ENCODE data around the gene DDB1. TPM values are rescaled to one million over a fixed set of nuclear protein-coding genes. Genes with fewer than 3 reads are reported as not detected.
A peak's percentile ranks its signal among the peaks of the same experiment; 100 is the strongest.

The DDB1 gene
- total and polyA plus RNA-seq, 9 of the 15 experiments (the other 6 are each of a cell fraction or from before 2014, with no cell fraction given), result 172 to 361 (median 266) TPM

DNA sequence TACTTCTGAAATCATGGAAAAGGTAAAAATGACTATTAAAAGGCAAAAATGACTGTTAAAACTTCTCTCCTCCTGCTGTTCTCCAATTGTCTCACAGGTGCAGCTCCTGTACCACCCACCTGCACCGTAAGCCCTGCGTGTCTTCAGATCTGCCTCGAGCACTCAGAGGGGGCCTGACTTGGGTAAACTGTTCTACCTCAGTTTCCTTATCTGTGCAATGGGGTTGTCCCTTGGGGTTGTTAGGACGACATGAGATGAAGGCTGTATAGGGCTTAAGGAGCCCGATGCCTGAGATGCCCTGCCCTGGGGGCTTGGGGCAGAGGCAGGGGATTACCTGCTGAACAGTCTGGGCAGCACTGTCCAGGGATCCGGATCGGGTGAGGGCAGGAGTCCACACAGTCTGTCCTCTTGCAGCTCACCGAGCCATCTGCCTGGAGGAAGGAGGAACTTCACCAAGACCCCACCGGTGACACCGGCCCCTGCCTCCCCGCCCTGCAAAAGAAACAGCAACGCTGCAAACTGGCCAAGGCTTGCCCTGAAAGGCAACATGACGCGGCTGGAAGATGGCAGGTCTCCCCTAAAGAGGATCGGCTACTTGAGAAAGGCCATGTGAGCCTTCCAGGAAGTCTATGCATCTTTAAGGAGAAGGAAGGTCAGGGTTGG, 64.2 kb downstream of the DDB1 start:
- DNase-seq (ENCODE audit: extremely low read depth in 1 of 4, low spot score in 3 of 4), result no peak
- no peak overlapping the region for H3K4me2 ChIP-seq (ENCODE audit: insufficient read depth, low read length)
- no peak overlapping the region for H2AFZ ChIP-seq (ENCODE audit: low read depth, low read length)
- 82% methylated on average over 12 of the region's 15 CpGs for WGBS (ENCODE audit: insufficient coverage, low coverage, missing lambda C conversion rate)
- TF ChIP-seq IRF2 (CRISPR knock-in tag; IDR thresholded peaks at IDR 0.05) (no peak), RBM25 (IDR thresholded peaks at IDR 0.05; ENCODE audit: low read depth, low read length, severe bottlenecking) (peak; percentile 25)
- no peak overlapping the region for H3K27ac ChIP-seq (ENCODE audit: extremely low read depth, low read depth, low read length)
- no peaks in the 10 kb centered on the region for H4K20me1 ChIP-seq (replicated peaks; ENCODE audit: control insufficient read depth, insufficient read depth, low read length)
- H3K9me3 ChIP-seq (replicated peaks; ENCODE audit: control insufficient read depth, insufficient read depth, low read depth, low read length), result no peaks in the 10 kb centered on the region
- POLR2A ChIA-PET, result no interaction called here
- peak overlapping the region in 1 of 2 experiments; percentile 71; a peak in 2 of 4 replicates for H3K9ac ChIP-seq (ENCODE audit: insufficient read depth in 1 of 2, low read depth in 2 of 2, low read length in 2 of 2)
- ATAC-seq, result no peak
- CTCF ChIA-PET (ENCODE audit: low intra/inter-chr PET ratio), result no interaction called here
- in situ Hi-C loops (cut with MboI), result no loop called here
- no peaks in the 10 kb centered on the region for H3K79me2 ChIP-seq (ENCODE audit: control insufficient read depth, insufficient read depth, low read length)
- H3K4me1 ChIP-seq (replicated peaks in 1 of 2; ENCODE audit: control insufficient read depth in 2 of 2, insufficient read depth in 2 of 2, low read length in 2 of 2), result peaks cover 15 to 39% of the 10 kb centered on the region in 2 experiments; a peak in 4 of 5 replicates
- no peak for FAIRE-seq
- H3K9me1 ChIP-seq (ENCODE audit: control insufficient read depth, insufficient read depth, low read length), result no peaks in the 10 kb centered on the region
- intact Hi-C loops (cut with micrococcal nuclease), result no loop called here
- H3K36me3 ChIP-seq (ENCODE audit: control insufficient read depth, insufficient read depth, low read length), result no peaks in the 10 kb centered on the region
- BruUV-seq (replicated peaks), result no TSS peak
- H3K27me3 ChIP-seq (ENCODE audit: control insufficient read depth in 2 of 2, insufficient read depth in 2 of 2, low read length in 2 of 2), result no peaks in the 10 kb centered on the region
- no peak overlapping the region for H3K4me3 ChIP-seq

DNA sequence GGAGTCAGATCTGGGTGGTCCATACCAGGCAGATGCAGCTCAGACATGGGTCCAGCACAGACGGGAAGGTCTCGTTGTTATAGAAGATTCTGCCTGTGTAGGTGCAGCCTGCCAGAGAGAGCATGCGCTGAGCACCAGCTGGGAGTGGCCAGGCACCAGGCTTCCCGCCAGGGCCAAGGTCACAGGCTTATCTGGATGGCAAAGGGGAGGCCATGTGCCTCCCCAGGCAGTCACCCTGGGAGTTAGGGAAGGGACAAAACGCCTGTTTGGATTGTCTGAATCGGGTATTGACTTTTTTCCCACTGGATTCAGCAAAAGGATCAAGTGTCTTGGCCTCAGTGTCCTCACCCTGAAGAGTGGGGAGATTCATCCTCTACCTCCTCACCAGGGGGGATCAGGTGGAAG, 65.5 kb downstream of the DDB1 start:
- ATAC-seq, result peak; percentile 92
- H3K9me3 ChIP-seq (replicated peaks; ENCODE audit: control insufficient read depth, insufficient read depth, low read depth, low read length), result no peaks in the 10 kb centered on the region
- ChIA-PET CTCF (ENCODE audit: low intra/inter-chr PET ratio) (no interaction called here), POLR2A (interaction anchor here (1.0 to 1.1 kb wide), 4 partner anchors 11 to 118 kb away, joined by 3 to 5 read pairs (median 4); no protein-coding TSS in a partner anchor)
- H4K20me1 ChIP-seq (replicated peaks; ENCODE audit: control insufficient read depth, insufficient read depth, low read length), result no peaks in the 10 kb centered on the region
- H3K4me3 ChIP-seq, result no peak overlapping the region
- no peaks in the 10 kb centered on the region for H3K27me3 ChIP-seq (ENCODE audit: control insufficient read depth in 2 of 2, insufficient read depth in 2 of 2, low read length in 2 of 2)
- no peaks in the 10 kb centered on the region for H3K9me1 ChIP-seq (ENCODE audit: control insufficient read depth, insufficient read depth, low read length)
- peaks cover 15 to 30% of the 10 kb centered on the region in 2 experiments; a peak in 4 of 5 replicates for H3K4me1 ChIP-seq (replicated peaks in 1 of 2; ENCODE audit: control insufficient read depth in 2 of 2, insufficient read depth in 2 of 2, low read length in 2 of 2)
- peak; percentile 67 for FAIRE-seq
- no peaks in the 10 kb centered on the region for H3K36me3 ChIP-seq (ENCODE audit: control insufficient read depth, insufficient read depth, low read length)
- H3K4me2 ChIP-seq (ENCODE audit: insufficient read depth, low read length), result peak overlapping the region; percentile 55
- no peaks in the 10 kb centered on the region for H3K79me2 ChIP-seq (ENCODE audit: control insufficient read depth, insufficient read depth, low read length)
- DNase-seq (ENCODE audit: extremely low read depth in 1 of 4, low spot score in 3 of 4), result peak; percentile 73 to 79 (median 77)
- H3K27ac ChIP-seq (ENCODE audit: extremely low read depth, low read depth, low read length), result peak overlapping the region; percentile 50
- BruUV-seq (replicated peaks), result no TSS peak
- H3K9ac ChIP-seq (ENCODE audit: insufficient read depth in 1 of 2, low read depth in 2 of 2, low read length in 2 of 2), result peak overlapping the region; percentile 48 to 84
- H2AFZ ChIP-seq (ENCODE audit: low read depth, low read length), result peak overlapping the region; percentile 93
- intact Hi-C loops (cut with micrococcal nuclease) (no loop called here), in situ Hi-C loops (cut with MboI) (no loop called here)
- WGBS (ENCODE audit: insufficient coverage, low coverage, missing lambda C conversion rate), result 4% methylated on average over 6 of the region's 6 CpGs
- TF ChIP-seq, protein P1, sequence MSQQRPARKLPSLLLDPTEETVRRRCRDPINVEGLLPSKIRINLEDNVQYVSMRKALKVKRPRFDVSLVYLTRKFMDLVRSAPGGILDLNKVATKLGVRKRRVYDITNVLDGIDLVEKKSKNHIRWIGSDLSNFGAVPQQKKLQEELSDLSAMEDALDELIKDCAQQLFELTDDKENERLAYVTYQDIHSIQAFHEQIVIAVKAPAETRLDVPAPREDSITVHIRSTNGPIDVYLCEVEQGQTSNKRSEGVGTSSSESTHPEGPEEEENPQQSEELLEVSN (IDR thresholded peaks at IDR 0.05; ENCODE audit: borderline replicate concordance in 1 of 2, extremely low read depth in 1 of 2, insufficient read depth in 1 of 2, insufficient read length in 1 of 2, low read depth in 1 of 2, low read length in 1 of 2, poor library complexity in 1 of 2, severe bottlenecking in 1 of 2), result peak; percentile 89 to 94
- TF ChIP-seq ZNF3 (CRISPR knock-in tag; IDR thresholded peaks at IDR 0.05) (no peak), EP400 (IDR thresholded peaks at IDR 0.05) (peak; percentile 59), NRF1 (conservative IDR thresholded peaks at IDR 0.05 in 1 of 2, IDR thresholded peaks at IDR 0.05 in 1 of 2) (peak; percentile 81 to 85), CREM (IDR thresholded peaks at IDR 0.05; ENCODE audit: low read depth) (0 out of 2 replicates have a peak, but pooled peaks have one; percentile 13), ZC3H11A (IDR thresholded peaks at IDR 0.05; ENCODE audit: low read depth, low read length) (no peak), MECOM (CRISPR knock-in tag; IDR thresholded peaks at IDR 0.05) (0 out of 2 replicates have a peak, but pooled peaks have one; percentile 46), NR2C1 (IDR thresholded peaks at IDR 0.05) (peak; percentile 71), NR2C1 (tag; IDR thresholded peaks at IDR 0.05) (peak; percentile 84)
- TF ChIP-seq, protein P2, sequence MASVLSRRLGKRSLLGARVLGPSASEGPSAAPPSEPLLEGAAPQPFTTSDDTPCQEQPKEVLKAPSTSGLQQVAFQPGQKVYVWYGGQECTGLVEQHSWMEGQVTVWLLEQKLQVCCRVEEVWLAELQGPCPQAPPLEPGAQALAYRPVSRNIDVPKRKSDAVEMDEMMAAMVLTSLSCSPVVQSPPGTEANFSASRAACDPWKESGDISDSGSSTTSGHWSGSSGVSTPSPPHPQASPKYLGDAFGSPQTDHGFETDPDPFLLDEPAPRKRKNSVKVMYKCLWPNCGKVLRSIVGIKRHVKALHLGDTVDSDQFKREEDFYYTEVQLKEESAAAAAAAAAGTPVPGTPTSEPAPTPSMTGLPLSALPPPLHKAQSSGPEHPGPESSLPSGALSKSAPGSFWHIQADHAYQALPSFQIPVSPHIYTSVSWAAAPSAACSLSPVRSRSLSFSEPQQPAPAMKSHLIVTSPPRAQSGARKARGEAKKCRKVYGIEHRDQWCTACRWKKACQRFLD (CRISPR knock-in tag; IDR thresholded peaks at IDR 0.05), result peak; percentile 49; the same call in 1 of the 2 replicates
